ENCODE data around the gene RAMP3.
"Not testable (repeated sequence)": the region's sequence is repeated elsewhere in the genome, so short reads cannot be mapped to it uniquely, and the experiment has no call there.

RAMP3 gene

DNA sequence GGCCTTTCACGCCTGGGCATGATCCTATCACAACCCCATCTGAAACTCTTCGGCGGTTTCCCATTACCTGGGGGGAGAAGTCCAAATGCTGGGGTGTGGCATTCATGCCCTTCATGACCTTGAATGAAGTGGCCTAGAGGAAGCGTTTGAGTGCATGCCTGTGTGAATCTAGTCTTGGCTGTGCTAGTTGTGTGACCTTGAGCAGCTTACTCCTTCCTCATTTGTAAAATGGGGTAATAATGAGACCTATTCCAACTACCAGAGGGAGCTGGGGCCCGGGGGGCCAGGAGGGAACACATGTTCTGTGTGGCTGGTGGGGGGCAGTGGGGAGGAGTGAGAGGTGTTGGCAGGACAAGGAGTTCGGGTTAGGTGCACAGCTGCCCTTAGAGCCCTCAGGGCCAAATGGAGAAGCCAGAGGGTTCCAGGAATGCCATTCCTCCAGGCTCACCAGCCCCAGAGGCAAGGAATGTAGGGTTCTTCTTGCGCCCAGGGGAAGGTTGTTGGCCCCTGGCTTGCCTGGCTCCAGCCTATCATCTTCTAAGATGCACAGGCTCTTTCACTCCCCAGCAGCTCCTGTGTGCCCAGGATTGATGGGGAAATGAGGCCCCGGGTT, 24.8 kb upstream of the RAMP3 start:
- DNase-seq, result no peak

DNA sequence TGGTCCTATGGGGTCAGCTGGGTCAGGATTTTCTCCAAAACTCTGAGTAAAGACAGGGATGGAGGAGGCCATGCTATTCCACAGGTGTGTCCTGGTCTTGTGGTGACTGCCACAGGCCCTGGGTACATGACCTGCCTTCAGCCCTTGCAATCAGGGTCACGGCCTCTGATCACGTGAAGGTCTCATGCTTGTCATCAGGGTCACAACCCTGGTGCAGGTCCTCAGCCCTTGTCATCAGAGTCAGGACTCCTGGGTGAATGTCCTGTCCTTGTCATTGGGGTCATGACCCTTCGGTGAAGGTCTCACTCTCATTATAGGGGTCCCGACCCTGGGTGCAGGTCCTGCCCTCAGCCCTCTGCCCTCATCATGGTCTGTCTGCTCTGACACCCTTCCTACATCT, 24.2 kb upstream of the RAMP3 start:
- DNase-seq, result no peak

DNA sequence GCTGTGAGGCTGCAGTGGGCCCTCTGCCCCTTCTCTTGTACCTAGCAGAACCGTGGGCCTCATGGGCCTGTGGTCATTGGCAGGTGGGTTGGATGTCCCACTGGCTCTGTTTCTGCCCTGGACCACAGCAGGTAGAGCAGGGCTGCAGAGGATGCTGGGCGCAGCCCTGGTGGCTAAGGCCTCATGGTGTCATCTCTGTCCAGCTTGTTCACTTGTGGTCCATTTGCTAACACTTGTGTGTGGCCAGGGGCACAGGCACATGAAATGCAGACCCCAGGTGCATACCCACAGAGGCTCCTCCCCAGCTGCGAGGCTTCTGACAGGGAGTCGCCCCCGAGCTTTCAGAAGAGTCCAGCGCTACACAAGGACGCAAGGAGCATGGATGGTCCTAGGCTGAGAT, 23.7 kb upstream of the RAMP3 start:
- DNase-seq, result no peak

DNA sequence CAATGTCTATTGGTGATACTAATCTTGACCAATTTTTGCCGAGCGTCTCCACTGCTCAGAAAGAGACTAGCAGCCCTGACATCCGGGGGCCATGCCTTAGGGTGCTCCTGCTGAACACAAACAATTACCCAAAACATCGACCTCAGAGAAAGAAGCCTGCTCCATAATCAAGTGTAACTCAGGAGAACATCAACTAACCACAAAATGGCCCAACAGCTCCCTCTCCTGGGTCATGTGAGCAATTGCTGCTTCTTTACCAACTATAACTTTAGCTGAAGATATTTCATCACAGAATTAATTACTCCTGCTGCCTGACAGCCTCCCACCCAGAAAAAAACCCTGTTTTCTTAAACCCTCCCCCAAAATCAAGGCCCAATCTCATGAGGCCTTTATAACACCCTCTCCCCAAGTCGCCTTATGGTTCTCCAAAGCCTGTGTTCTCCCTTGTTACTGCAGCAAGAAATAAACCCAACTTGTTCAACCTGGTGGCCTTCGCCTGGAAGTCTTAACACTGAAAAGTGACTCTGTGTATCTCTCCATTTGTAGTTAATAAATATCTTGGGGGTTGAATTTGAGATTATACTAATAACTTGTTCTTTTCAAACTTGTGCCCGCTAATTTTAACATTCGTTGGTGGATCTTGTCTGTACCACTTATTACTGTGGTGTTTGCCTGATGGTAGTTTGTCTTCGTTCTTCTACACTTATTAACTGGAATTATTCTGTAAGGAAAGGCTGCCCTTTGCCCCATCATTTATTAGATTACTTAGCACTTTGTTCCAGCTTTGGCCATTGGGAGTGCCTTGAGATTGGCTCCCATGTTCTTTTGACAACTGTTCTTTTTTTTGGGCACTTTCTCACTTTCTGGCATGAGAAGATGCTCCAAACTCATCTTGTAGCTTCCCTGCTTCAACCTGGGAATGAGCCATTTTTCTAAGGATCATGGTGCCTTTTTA, 21.2 kb upstream of the RAMP3 start:
- peak; percentile 69 for DNase-seq

DNA sequence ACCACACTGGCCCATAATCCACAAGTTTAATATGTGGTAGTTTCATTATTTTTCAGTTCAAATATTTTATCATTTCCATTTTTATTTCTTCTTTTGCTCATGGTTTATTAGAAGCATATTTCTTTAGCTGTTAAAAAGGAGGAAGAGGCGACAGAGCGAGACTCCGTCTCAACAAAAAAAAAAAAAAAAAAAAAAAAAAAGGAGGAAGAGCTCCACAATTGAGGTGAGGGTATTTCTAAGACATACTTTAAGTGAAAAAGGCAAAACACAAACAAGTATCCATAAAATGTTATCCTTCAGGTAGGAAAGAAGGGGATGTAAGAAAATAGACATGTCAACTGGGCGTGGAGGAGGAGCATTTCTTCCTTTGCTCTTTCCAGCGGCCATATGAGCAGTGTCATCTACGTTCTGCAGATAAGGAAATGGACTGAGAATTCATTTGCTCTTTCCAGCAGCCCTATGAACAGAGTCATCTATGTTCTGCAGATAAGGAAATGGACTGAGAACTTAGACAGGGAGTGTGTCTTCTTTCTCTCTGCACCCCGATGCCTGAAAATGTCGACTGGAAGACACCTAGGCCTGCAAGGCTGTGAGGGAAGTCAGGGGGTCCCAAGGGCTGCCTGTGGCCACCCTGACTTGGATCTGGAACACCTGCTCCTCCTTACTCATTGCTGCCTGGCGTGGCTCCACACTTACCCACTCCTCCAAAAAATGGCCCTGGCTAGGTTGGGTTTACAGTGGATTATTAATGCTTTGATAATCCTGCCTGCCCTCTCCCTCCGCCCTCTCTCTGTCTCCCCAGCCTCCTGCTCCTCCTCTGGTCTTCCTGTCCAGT, 18.9 kb upstream of the RAMP3 start:
- no peak for DNase-seq

DNA sequence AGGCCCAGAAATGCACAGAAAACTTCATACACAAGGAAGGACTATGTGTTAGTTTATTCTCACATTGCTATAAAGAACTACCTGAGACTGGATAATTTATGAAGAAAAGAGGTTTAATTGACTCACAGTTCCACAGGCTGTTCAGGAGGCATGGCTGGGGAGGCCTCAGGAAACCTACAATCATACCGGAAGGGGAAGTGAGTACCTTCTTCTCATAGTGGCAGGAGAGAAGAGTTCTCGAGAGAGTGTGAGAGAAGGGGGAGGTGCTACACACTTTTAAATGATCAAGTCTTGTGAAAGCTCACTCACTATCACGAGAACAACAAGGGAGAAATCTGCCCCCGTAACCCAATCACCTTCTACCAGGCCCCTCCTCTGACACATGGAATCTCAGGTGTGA, 16.8 kb upstream of the RAMP3 start:
- DNase-seq, result no peak

DNA sequence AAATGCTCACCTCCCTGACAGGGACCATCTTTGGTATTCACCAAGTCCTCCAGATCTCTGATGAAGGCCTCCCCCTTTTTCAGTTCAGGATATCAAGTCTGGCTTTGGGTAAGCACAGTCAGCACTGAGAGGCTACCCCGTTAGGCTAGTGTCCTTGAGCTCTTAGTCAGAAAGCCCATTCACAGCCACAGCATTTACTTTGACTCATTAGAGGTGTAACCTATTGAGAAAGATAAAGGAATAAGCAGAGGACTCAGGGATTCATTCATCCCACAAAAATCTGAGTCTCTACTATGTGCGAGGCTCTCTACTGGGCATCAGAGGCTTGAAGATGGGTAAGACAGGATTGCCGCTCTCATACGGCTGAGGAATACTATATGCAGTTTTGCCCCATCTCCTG, 14.0 kb upstream of the RAMP3 start:
- DNase-seq, result no peak

DNA sequence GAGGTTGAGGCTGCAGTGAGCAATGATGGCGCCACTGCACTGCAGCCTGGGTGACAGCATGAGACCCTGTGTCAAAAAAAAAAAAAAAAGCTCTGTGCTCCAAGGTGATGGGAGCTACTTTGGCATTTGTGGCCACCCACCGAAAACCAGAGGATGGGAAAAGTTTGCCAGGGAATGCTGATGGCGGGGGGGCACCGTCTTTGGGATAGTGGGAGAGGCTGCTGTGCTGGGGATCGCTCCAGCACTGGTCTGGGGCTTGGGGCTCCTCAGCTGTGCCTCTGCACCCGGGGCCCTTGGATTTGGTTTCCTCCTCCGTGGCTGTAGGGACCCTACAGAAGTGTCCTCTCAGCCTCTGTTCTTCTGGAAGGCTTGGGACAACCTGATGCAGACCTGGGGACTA, 11.7 kb upstream of the RAMP3 start:
- DNase-seq, result no peak

DNA sequence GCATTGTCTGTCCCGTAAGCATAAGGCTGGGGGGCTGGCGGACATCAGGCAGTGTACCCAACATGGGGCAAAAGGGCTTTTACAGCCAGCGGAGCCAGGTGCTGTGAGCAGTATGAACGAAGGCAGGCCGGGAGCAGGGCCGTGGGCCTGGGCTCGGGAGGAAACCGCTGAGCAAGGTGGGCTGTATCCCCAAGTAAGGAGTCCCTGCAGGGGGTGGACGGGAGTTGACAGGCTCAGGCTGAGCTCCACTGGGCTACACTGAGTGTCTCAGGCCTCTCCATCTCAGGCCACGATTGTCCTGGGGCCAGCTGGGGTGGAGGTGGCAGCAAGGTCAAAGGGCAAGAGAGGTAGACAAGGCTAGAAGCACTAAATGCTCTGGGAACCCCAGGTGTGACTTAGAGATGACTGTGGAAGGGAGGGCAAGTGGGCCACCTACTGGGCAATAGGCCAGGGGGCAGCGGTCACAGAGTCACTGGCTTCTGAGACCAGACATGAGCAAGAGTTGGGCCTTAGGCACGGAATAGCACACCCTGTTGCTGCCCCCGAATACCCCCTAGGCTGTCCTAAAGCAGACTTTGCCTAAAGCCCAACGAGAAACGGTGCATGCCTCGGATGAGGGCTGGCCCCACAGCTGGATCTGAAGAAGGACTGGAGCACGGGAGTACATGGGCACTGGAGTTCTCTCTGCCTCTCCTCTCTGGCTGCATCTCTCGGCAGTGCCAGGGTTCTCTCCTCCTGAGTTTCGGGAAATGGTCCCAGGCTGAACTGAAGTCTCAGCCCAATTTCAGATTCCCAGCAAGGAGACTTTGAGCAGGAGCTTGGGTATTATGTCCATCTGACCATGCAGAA, 10.8 kb upstream of the RAMP3 start:
- no peak for DNase-seq

DNA sequence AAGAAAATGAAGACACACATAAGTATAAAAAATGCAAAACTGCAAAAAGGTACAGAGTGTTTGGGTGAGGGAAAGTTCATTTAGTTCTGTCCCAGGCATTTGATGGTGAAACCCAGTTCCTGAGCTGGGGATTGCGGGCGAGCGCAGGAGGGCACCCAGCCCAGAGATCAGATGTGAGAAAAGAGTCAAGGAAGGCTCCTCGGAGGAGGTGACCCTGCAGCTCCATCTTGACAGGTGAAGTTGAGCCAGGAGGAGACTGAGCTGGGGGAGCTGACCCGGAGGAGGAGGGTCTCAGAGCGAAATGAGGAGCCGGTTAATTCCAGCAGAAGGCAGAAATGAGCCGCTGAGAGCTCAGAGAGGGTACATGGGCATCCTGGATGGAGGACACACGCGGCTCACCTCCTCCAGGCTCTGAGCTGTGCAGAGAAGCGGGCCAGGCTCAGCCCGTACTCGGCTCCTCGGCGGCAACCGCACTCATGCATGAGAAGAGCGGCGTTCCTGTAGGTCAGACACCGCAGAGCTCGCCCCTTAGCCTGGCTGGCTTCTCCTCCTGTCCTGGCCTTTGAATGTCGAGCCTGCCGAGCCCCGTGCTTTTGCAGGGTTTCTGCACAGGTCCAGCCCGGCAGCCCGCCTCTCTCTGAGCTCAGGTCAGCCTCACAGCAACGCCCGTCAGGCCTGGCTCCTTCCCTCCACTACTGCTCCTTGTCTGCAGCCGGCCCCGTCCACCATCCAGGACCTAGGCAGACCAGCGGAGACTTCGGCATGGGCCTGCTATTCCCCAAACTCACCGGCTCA, 9.5 kb upstream of the RAMP3 start:
- DNase-seq, result no peak

DNA sequence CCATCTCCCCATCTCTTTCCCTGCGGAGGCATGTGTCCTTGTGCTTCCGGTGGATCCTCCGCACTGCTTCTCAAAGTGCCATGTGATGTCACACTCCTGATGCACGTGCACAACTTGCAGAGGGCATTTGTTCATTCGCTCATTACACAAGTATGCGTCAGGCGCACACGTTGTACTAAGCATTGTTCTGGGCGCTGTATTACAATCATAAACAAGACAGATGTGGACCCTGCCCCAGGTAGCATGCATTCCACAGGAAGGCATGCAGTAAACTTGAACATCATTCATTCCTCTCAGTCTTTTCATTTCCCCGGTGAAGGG, 9.0 kb upstream of the RAMP3 start:
- DNase-seq, result no peak

DNA sequence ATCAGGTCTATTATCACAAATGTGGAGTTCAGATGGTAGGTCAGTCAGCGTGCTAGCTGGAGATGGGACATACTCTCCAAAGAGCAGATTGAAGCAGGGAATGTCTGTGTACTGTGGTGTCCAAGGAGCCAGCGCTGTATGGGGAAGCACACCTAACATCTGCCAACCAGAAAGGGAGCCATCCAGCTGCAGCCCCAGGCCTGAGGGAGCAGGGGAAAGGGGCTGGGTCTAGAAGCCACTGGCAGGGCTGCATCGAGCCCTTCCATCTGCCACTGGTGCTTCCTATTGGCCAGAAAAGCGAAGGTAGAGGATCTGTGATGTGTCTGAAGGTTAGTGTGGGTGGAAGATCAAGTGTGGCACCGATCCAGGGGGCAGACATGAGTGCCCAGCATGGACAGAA, 8.0 kb upstream of the RAMP3 start:
- DNase-seq, result no peak

DNA sequence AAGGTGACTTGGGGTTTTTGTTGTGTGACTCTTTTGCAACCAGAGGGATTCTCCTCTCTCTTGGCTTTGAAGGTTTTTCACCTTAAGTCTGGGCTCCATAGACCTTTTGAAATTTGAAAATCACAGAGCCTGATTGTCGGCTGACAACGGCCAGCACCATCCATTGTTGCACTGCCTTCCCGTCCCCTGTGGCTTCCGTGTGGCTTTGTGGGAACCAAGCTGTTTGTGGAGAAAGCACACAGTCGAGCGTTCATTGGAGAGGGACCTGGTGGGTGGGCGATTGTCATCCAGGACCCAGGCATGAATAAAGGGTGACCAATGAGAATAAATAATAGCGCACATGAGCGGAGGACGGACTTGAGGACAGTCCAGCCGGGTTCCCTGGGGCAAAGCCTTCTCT, 7.4 kb upstream of the RAMP3 start:
- DNase-seq, result no peak

DNA sequence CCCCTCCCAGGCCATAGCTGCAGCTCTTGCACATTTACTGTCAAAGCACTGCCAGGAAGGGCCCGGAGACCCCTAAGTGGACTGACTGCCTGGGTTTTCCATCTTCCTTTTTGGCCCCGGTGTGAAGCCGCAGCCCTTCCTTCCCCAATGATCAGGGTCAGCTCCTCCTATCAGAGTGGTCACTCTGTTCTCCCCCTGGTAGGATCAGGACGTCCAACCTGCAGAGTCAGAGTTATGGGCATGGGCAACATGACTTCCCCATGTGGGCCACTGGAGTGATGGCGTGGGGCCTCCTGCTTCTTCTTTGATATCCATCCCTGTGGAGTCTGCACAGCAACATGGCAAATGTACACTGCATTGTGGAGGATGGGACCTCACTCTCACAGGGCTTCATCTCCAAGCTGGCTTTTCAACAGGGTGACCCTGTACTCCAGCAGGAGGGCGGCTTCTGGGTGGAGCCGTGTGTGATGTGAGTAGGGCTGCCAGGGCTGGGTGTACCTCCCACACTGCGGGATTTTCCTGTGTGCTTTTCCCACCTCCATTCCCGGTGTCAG, 6.4 kb upstream of the RAMP3 start:
- DNase-seq, result no peak

DNA sequence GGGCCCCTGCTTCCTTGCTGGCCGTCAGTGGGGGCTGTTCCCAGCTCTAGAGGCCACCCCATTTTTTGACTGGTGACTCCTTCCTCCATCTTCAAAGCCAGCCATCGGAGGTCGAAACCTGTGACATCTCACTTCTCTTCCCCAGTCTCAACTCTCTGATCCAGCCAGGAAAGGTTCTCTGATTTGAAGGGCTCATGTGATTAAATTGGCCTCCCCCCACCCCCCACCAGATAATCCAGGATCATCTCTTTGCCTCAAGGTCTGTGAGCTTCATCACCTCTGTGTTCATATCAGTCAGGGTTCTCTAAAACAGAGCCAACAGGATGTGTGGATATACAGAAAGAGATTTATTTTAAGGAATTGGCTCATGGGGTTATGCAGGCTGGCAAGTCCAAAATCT, 5.6 kb upstream of the RAMP3 start:
- no peak for DNase-seq

DNA sequence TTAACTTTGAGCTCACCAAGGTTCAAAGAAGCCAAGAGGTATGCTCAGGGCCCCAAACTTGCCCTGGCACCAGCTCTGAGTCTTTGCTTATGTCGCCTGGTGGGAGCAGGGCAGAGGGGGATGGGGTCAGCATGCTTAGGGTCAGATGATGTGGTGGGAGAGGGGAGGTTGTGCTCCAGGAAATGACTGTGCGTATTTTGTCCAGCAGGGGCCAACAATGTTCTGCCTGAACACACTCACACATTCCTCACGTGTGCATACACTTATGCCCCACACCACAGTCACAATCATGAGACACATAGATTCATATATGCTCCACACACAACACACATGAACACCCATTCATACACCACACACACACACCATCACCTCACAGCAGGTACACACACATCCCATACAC, 4.4 kb upstream of the RAMP3 start:
- DNase-seq, result no peak

DNA sequence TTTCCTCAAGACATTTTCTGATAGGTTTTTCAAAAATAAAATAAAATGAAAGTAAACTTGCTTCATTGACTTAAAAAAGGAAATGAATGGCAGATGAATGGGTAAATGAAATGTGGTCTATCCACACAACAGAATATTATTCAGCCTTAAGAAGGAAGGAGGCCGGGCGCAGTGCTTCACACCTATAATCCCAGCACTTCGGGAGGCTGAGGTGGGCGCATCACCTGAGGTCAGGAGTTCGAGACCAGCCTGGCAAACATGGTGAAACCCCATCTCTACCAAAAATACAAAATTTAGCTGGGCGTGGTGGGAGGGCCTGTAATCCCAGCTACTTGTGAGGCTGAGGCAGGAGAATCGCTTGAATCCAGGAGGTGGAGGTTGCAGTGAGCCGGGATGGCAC, 3.7 kb upstream of the RAMP3 start:
- not testable (repeated sequence) for DNase-seq

DNA sequence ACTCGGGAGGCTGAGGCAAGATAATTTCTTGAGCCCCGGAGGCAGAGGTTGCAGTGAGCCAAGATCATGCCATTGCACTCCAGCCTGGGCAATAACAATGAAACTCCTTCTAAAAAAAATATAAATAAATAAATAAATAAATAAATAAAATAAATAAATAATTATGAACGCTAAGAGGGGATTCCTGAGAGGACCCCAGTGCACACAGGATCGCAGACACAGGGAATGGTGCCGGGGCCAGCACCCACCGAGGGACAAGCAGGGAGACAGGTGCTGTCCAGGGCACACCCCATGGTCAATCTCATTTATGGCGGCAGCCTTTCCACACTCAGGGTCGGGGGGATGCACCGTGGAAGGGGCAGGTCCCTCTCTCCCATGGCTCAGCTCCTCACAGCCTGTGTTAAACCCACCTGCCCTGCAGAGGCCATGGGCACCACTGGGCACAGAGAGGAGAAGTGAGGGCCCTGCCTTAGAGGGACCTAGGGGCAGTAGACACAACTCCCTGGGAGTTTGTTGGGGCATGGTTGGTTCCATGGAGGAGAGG, 2.2 kb upstream of the RAMP3 start:
- DNase-seq, result no peak

DNA sequence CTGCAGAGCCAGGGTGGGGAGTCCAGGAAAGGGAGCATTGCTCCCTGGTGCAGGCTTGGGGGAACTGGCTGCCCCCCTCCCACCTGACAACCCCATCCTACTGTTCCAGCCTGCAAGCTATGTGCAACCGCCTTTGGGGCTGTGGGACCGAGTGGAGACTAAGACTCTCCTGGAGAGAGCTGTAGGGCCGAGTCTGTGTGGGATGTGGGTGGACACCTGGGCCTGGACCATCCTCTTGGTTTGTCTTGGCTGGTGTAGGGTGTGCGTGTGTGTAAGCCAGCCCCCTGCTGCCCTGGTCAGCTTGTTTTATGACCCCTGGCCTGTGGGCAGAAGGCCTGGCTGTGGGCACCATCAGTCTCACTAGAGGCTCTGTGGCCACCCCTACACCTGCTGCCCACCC, 1.6 kb upstream of the RAMP3 start:
- DNase-seq, result no peak

DNA sequence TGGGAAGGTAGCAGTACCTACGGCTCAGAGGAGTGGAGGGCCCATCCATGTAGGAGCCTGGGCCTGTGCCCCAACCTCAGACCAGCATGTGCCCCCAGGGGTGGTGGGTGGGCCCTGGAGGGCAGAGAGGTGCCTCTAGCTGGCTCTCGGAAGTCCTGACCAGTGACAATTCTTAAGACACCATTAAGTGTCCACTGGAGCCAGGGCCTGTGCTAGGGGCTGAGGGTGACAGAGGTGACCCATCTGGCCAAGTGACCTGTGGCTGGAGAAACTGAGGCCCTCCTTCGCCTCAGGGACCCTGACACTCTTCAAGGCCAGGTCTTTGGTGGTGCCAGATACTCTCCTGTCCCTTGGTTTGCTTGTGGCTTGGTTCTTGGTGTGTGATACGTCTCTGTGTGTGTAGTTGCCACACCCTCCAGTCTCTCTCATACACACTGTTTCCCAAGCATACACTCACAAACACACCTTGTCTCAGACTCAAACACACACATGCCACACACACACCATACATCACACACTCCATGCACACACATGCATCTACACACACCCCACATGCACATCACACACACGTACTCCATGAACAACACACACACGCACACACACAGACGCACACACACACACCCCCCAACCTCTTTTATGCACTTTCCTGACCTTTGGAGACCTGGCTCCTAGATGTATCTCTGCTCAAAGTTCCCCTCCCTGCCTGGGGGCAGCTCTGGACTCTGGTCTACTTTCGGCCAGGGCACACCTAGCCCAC, 897 bp upstream of the RAMP3 start:
- no peak for DNase-seq

DNA sequence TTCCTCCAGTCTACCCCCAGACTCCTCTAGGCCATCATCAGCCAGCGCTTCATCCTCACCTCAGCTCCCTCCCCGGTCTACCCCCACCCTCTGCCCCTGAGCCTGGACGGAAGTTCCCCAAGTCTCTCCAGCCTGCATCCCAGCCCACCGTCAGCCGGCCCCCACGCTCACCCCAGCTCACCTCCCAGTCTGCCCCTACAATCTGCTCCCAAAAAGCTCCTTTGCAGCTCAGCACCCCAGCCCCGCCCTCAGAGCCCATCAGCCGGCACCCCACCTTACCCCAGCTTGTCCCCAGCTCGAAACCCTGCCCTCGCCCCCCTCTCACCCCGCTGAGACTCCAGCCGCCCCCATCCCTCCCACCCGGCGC, 322 bp upstream of the RAMP3 start:
- no peak for DNase-seq

Data from activated CD8-positive, alpha-beta memory T cell treated with anti-CD3 and anti-CD28 coated beads, Interleukin-2, amount 50 U/mL, for 48 hours (primary cell).